Measurements from ENCODE around the gene CD7.

- TF ChIP-seq CTCF (conservative IDR thresholded peaks at IDR 0.05) (no peak), ZFX (IDR thresholded peaks at IDR 0.05) (no peak)
These were observed 7.3 kb upstream of the CD7 start for GRCh38 chr17:82324566-82325285.

All from C4-2B (cell line).